K562 (cell line): Measurements from ENCODE around the gene ELMOD1. TPM values are rescaled to one million over a fixed set of nuclear protein-coding genes. Genes with fewer than 3 reads are reported as not detected.

ENCODE experiments used
- ATF4 ChIP-seq: fragments of 450-650 bp; formaldehyde crosslinking; IDR thresholded peaks from 2 replicates; pipeline ENCODE4 v1.4.0; 2022; ENCODE audit warnings: mild to moderate bottlenecking, moderate library complexity
- C11orf30 ChIP-seq: fragments of 450-650 bp; IDR thresholded peaks from 2 replicates; pipeline ENCODE4 v1.6.1; 2016; ENCODE audit warnings: low read depth, mild to moderate bottlenecking
- CHD7 ChIP-seq: fragments of 200-600 bp; sonication (generic); IDR thresholded peaks from one replicate; pipeline ENCODE4 v1.6.1; 2012; ENCODE audit warnings: mild to moderate bottlenecking, low read depth, low read length, inconsistent platforms
- HNRNPL ChIP-seq: fragments of 200-400 bp; formaldehyde crosslinking; IDR thresholded peaks from 2 replicates; pipeline ENCODE4 v1.6.1; 2017; ENCODE audit warnings: low read depth, mild to moderate bottlenecking, low read length
- HOXB6 ChIP-seq: fragments of 250-450 bp; sonication (Bioruptor Pico); IDR thresholded peaks from 2 replicates; pipeline ENCODE4 v1.5.1; 2022; ENCODE audit warnings: mild to moderate bottlenecking, borderline replicate concordance
- LCOR ChIP-seq: sonication (generic); formaldehyde crosslinking; IDR thresholded peaks from 2 replicates; pipeline ENCODE4 v1.8.0; 2022; ENCODE audit warnings: mild to moderate bottlenecking, missing genetic modification reagents
- PTRF ChIP-seq: fragments of 450-650 bp; IDR thresholded peaks from 2 replicates; pipeline ENCODE4 v1.6.1; 2016; ENCODE audit warnings: mild to moderate bottlenecking, missing genetic modification characterization, missing compliant biosample characterization
- SRSF3 ChIP-seq: fragments of 200-400 bp; formaldehyde crosslinking; IDR thresholded peaks from 2 replicates; pipeline ENCODE4 v1.6.1; 2016; ENCODE audit warnings: mild to moderate bottlenecking, low read length, moderate library complexity; ENCODE audit not compliant: insufficient read depth
- ZNF197 ChIP-seq: fragments of 200-800 bp; sonication (Bioruptor generic); IDR thresholded peaks from 2 replicates; pipeline ENCODE4 v1.6.1; 2016; ENCODE audit warnings: low read depth, missing genetic modification characterization, missing compliant biosample characterization
- ZNF224 ChIP-seq: sonication (generic); formaldehyde crosslinking; IDR thresholded peaks from 2 replicates; pipeline ENCODE4 v1.8.0; 2022; ENCODE audit warnings: mild to moderate bottlenecking, missing genetic modification reagents
- ZNF23 ChIP-seq: fragments of 250-450 bp; sonication (Bioruptor Pico); IDR thresholded peaks from 2 replicates; pipeline ENCODE4 v1.4.0; 2020; ENCODE audit warnings: mild to moderate bottlenecking
- ZNF263 ChIP-seq: sonication (generic); formaldehyde crosslinking; IDR thresholded peaks from 2 replicates; pipeline ENCODE4 v1.8.0; 2022; ENCODE audit warnings: mild to moderate bottlenecking, missing genetic modification reagents, borderline replicate concordance
- ZNF274 ChIP-seq: IDR thresholded peaks from 2 replicates; pipeline ENCODE4 v1.6.1; 2011; ENCODE audit warnings: low read depth, mild to moderate bottlenecking, low read length, moderate library complexity, borderline replicate concordance
- polyA plus RNA-seq, 8 experiments: library from polyadenylated mRNA; depleted of rRNA in 4 of 8; stranded (reverse) in 5 of 8; unstranded in 3 of 8; fragments of >200 nt; fragmentation: Nextera tagmentation in 2 of 8; fragmentation: Illumina TruSeq in 1 of 8; extraction: Ambion mirVana in 2 of 8; extraction: Trizol in 1 of 8; gene quantifications; 2 replicates each; pipeline versions ENCODE4 v1.2.1 to v1.2.3, GENCODE V29; 2011 to 2014; ENCODE audit warnings: inconsistent platforms in 1 of 8, missing spikeins in 1 of 8
- total RNA-seq, 7 experiments: library from RNA; depleted of rRNA in 6 of 7; stranded (reverse); fragments of >200 nt in 6 of 7; fragmentation: Illumina TruSeq in 2 of 7; extraction: Trizol in 2 of 7; gene quantifications; 2 replicates each; pipeline versions ENCODE4 v1.2.1 to v1.2.3, GENCODE V29; 2011 to 2021; ENCODE audit warnings: low replicate concordance in 1 of 7

The ELMOD1 gene
- total and polyA plus RNA-seq, 9 of the 15 experiments (the other 6 are each of a cell fraction or from before 2014, with no cell fraction given) = not detected

- no peak for TF ChIP-seq HOXB6 (CRISPR knock-in tag)
- TF ChIP-seq CHD7 = no peak
- TF ChIP-seq ATF4 = no peak
- no peak for TF ChIP-seq ZNF274
- TF ChIP-seq SRSF3 = no peak
- no peak for TF ChIP-seq HNRNPL
- TF ChIP-seq PTRF (tag) = no peak
- no peak for TF ChIP-seq ZNF197
- TF ChIP-seq ZNF263 (CRISPR knock-in tag) = no peak
- no peak for TF ChIP-seq LCOR (CRISPR knock-in tag)
- no peak for TF ChIP-seq ZNF224 (CRISPR knock-in tag)
- TF ChIP-seq C11orf30 = peak; percentile 51
- TF ChIP-seq ZNF23 (CRISPR knock-in tag) = no peak
Measured at GRCh38 chr11:107565219-107565937, 25.6 kb upstream of the ELMOD1 start, which contains the start of gene ALKBH8 (continued).
